DMS153 treated with DMSO at 0.1 percent for 48 hours (cell line): ENCODE measurements around the gene CRX.
A peak's percentile ranks its signal among the peaks of the same experiment; 100 is the strongest.
"Not testable (repeated sequence)": the region's sequence is repeated elsewhere in the genome, so short reads cannot be mapped to it uniquely, and the experiment has no call there.

ENCODE experiments used
- DNase-seq: peaks from one replicate; lab custom pipeline; 2025; ENCODE audit not compliant: unreplicated experiment; lab: John Stamatoyannopoulos, UW

CRX gene

DNA sequence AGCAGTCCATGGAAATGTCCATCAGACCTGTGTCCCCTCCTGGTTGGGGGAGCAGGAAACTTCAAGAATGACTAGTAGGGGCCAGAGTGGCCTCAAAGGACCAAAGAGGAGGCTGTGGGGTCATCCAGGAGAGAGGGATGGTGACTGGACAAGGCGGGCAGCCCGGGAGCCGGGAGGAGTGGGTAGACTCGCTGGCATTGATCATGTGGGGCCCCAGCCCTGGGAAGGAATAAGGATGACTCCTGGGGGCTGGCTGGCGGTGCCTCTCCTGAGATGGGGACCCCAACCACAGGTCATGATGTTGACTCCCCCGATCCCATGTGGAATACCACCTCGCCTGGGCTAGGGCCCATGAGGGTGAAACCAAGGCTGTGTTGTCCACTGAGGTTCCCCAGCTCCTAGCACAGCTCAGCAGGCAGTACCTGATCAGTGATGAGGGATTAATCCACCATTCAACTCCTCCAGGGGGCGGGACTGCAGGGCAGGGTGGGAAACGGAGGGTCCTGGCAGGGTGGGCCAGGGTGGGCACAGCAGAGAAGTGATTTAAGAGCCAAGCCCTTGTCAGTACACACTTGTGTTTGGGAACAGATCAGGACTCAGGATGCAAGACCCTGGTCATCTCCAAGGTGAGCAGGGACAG is 37.0 kb downstream of the CRX start, which contains the start of gene TPRX2:
Gene TPRX2, plus strand, starts transcription at position 590 of the 640 bp plus-strand sequence. Its CDS starts 12 bp downstream, at position 602.
- DNase-seq = not testable (repeated sequence)

DNA sequence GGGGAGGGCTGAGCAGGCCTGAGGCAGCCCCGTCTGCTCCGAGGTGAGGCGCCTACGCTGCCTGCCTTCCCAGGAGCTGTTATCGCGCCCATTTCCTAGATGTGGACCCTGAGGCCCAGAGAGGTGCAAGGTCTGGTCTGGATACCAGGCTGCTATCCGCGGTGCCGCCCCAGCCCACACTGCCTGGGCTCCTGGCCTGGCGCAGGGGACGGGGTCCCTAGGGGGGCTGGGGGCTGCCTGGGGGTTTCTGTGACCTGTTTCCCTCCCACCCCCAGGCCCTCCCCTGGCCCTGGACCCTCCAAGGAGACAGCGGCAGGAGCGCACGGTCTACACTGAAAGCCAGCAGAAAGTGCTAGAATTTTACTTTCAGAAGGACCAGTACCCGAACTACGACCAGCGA is 38.1 kb downstream of the CRX start:
- DNase-seq = not testable (repeated sequence)

DNA sequence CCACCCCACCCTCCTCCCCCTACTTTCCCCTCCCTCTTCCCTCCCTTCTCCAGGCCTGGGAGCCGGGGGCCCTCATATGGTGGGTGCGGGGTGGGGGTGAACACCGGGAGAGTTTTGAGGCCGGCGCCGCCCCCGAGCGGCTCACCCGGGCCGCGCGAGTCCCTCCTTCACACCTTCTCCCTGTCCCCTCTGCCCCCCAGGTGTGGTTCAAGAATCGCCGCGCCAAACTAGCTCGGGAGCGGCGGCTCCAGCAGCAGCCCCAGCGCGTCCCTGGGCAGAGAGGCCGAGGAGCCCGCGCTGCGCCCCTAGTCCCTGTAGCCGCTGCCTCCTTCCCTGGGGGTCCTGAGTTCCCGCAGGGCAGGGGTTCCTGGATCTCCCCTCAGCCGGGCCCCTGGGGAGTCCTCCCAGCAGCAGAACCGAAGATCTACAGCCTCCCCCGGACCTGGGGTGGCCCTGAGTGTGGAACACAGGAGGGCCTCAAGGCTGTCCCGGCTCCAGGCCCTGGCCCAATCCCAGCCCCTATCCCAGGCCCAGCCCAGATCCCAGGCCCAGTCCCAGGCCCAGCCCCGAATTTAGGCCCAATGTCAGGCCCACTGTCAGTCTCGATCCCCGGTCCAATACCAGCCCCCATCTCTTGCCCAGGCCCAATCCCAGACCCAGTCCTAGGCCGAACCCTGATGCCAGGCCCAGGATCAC is 39.0 kb downstream of the CRX start:
- no peak for DNase-seq

DNA sequence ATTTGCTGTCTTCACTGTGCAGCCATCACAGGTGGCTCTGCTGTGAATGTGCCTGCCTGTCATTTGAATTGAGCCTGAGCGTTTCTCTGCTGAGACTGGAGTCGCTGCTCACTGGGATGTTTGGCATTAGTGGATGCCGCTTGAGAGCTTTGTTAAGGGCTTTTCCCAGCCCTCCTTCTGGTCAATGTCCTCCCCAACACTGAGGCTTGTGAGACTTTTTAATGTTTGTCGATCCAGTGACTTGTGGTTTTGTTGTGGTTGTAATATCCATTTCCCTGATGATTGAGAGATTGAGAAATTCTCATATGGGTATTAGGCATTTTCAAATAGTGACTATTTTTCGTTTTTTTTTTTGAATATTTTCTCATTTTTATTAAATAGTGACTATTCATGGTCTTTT is 39.9 kb downstream of the CRX start:
- DNase-seq = no peak

DNA sequence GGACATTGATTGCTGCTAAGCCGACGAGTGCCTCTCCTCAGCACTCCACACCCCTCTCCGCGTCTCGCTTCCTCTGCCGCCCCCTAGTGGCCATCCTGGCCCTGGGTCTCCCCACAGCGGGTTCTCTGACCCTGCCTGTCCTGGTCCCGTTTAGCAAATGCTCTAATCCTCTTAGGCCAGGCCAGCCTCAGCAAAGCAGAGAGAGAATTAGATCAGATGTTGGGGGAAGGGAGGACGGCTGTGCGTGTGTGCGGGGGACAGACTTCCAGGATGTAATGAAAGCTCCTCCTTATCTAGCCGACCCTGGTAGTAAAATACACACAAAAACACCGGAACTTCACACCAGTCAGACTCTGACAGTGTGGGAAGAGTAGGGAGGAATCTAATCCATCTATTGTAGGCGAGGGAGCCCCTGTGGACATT is 41.8 kb downstream of the CRX start:
- peak; percentile 55 for DNase-seq

DNA sequence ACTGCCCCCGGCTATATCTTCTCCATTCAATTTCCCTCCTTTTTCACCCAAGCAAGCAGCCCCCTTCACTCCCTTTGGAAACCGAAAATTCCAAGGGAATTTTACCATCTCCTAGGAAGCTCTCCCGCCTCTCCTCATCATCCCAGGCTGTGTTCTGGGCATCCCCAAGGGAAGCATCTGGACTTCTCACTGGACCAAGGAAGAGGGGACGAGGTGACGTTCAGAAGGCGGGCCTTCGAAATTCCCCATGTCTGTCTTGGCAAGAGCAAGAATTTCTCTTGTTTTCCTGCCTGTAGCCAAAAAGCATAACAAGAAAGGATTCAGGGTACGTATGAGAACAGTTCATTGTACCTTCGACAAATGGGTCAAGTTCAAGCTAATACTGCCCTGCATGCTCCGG is 43.4 kb downstream of the CRX start:
- DNase-seq = no peak

DNA sequence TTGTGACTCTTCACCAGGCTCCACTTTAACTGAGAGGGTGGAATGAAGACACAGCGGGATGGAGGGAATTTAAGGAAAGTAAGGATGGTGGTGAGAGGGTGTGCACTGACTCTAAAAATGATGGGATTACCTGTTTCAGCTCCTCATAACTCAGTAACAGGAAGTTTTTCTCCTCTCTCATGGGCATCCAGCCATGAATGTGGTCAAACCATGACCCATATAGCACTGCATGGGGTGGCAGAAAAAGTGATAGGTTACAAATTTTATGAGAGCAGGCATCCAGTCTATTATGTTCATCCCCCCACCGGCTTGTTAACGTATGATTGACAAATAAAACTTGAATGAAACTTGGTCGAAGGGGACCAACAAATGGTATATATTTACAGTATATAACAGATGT is 57.2 kb downstream of the CRX start:
- no peak for DNase-seq

DNA sequence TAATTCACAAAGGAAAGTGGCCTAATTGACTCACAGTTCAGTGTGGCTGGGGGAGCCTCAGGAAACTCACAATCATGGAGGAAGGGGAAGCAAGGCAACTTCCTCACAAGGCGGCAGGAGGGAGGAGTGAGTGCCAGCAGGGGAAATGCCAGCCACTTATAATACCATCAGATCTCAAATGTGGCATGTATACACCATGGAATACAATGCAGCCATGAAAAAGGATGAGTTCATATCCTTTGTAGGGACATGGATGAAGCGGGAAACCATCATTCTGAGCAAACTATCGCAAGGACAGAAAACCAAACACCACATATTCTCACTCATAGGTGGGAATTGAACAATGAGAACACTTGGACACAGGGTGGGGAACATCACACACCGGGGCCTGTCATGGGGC is 57.6 kb downstream of the CRX start:
- not testable (repeated sequence) for DNase-seq

DNA sequence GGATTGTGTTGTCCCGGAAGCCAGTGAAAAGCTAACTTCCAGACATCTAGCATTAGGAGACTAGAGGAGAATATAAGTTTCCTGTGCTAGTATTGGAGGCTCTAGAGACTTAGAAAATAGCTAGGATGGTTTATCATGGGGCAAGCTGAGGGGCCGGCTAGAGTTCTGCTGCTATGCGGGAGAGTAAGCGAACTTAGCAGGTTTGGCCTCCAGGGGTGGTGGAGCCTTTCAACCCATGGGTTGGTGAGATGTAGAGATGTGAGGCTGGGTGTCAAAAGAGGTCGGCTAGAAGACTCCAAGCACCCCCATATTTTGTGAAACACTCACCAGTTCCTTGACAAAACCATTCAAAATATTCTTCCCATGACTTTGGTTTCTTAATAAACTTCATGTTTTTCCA is 60.0 kb downstream of the CRX start:
- no peak for DNase-seq

DNA sequence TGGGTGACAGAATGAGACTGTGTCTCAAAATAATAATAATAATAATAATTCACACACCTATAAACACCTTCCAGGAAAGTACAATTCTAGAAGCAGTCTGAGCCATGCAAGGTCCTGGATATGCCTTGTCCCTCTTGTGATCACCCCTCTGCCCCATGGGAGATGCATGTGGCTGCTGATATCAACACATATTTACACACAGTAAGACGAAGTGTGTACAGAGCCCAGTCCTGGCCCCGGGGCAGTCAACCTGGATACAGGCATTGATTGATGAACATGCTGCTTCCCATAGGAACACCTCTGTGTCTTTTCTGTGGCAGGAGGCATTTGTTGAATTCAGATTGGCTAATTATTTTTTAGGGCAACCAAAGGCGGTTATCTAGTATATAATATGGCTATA is 61.2 kb downstream of the CRX start:
- DNase-seq = no peak

DNA sequence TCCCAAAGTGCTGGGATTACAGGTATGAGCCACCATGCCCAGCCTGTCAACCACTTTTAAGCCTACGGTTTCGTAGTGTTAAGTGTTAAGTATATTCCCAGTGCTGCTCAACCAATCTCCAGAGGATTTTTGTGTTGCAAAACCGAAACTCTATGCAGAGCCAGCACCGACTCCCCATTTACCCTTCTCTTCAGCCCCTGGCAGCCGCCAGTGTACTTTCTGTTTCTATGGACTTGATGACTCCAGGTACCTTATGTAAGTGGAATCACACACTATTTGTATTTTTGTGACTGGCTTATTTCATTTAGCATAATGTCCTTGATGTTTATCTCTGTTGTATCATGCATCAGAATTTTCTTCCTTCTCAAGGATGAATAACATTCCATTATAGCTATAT is 63.3 kb downstream of the CRX start:
- DNase-seq = no peak

DNA sequence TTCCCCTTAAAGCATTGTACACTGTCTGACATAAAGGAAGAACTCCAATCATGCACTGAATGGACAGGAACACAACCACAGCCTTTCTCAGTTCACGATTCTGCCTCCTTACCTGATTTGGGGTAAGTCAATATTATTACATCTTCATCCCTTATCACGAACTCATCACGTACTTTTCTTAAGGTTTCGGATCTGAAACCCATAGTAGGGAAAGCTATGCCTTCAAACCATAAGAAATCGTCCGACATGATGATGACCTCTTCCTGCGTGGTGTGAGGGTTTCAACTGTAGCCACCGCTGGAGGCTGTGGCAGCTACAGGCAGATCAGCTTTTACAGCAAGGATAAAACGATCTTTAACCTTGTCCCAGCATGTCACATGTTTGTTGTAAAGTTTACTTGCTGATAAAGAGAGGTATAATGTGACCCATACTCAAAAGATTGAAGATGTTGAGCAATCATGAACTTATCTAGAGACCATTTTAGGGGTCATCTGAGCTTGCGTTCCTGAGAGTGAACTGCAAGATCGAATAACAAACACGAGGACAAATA is 64.3 kb downstream of the CRX start, which contains the start of gene SULT2A1:
Gene SULT2A1, minus strand, starts transcription at position 306 of the 550 bp plus-strand sequence. Its CDS starts 58 bp downstream, at position 248.
- no peak for DNase-seq

DNA sequence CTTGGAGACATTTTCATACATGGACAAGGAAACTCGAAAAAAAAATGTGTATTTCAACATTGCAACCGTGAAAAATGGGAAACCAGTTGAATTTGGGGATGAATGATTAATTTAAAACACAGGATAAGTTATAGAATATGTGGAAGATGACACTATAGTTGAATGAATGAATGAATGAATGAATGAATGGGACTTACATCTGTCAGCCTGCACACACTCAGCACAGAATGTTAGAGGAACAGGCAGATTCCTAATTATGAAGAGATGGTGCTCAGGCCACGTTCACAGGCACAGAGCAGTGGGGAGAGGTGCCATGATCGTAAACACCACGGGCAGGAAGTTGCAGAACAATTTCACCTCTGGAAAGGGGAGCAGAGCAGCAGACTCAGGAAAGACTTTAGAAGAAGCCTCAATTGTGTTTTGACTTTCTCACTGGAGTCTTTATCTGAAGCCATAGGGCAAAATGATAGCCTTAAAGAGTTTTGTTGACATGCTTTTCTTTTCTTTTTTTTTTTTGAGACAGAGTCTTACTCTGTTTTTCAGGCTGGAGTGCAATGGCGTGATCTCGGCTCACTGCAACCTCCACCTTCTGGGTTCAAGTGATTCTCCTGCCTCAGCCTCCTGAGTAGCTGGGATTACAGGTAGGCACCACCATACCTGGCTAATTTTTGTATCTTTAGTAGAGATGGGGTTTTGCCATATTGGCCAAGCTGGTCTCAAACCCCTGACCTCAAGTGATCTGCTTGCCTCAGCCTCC is 69.3 kb downstream of the CRX start:
- DNase-seq = no peak

DNA sequence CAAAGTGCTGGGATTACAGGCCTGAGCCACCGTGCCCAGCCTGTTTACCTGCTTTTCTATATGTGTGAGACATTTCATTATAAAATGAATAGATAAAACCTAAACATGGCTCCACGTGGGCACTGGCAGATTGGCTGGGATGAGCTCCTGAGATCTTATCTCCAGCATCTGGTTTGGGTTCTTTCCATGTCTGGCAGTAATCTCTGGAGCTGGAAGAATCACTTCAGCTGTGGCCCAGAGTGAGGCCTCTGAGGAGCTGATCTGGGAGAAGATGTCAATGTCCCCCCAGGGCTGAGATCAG is 69.8 kb downstream of the CRX start:
- DNase-seq = no peak

DNA sequence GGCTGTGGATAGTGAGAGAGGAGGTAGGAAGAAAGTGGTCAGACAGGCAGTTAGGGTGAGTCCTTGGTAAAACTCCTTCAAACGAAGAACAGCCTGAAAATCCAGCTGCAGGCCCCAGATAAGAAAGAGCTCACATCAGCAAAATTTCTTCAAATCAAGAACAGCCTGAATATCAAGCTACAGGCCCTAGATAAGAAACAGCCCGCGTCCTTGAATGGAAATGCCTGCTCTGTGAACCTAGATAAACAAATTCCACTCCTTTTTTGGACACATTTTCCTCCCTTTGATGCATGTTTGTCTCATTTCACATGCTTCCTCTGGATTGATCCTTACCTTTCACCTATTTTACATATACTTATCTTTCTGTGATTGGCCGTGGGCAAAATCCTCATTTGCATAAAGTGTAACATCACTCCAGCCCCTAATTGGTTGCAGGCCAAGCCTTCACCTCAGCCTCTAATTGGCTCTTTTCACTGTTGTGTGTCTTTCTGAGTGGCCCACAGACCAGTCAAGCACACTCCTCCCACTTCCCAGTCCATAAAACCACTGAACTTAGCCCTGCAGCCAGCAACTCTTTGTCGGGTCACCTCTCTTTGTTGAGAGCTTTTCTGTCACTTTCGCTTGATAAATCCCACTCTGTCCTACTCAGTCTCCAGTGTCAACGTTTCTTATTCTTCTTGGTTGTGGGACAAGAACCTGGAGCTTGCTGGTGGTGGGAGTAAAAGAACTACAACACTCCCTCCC is 70.4 kb downstream of the CRX start:
- DNase-seq = no peak
